ENCODE results near the gene PAX3. TPM values are rescaled to one million over a fixed set of nuclear protein-coding genes. Genes with fewer than 3 reads are reported as not detected.

The PAX3 gene
- polyA plus RNA-seq, 1 donor from 2014 or later, result not detected

DNA sequence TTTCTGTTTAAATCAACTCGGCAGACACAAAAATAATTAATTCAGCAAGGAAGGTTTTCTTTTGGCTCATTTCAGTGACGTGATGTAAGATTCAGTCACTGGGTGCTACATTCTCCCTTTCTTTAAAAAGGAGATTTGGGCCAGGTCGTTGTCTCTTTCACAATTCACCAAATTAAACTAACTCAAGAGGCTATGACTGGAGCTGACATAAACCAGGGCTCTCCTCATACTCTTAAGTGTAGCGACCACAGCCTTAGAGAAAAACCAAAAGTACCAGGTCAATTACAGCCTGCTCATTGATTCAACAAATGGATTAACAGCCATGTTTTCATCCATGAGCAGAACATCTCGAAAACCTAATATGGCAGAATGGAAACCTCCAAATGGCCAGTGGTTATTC lies 85.7 kb downstream of the PAX3 start:
- no peaks in the 10 kb centered on the region for H3K9me3 Mint-ChIP-seq
- H3K27me3 Mint-ChIP-seq, result no peaks in the 10 kb centered on the region
- no peak overlapping the region for H3K4me3 Mint-ChIP-seq
- no peaks in the 10 kb centered on the region for H3K4me1 Mint-ChIP-seq
- no peaks in the 10 kb centered on the region for H3K36me3 Mint-ChIP-seq
- H3K27ac Mint-ChIP-seq, result no peak overlapping the region

DNA sequence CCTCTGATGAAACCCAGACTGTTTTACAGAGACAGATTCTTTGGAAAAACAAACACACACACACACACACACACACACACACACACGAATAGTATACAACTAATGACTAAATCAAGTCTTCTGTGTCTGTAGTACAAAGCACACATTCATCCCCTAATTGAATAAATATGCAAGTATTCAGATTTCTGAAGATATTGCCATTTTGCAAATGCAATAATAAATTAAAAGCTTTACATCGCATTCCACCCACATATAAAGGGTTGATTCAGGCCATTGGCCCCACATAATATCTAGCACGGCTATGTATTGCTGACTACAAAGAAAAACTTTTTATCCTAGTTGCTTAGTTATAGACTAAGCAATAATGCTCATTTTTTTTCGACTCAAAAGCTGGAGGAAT lies 86.2 kb downstream of the PAX3 start:
- Mint-ChIP-seq H3K27me3 (no peaks in the 10 kb centered on the region), H3K9me3 (no peaks in the 10 kb centered on the region), H3K36me3 (no peaks in the 10 kb centered on the region), H3K27ac (no peak overlapping the region), H3K4me3 (no peak overlapping the region), H3K4me1 (no peaks in the 10 kb centered on the region)

DNA sequence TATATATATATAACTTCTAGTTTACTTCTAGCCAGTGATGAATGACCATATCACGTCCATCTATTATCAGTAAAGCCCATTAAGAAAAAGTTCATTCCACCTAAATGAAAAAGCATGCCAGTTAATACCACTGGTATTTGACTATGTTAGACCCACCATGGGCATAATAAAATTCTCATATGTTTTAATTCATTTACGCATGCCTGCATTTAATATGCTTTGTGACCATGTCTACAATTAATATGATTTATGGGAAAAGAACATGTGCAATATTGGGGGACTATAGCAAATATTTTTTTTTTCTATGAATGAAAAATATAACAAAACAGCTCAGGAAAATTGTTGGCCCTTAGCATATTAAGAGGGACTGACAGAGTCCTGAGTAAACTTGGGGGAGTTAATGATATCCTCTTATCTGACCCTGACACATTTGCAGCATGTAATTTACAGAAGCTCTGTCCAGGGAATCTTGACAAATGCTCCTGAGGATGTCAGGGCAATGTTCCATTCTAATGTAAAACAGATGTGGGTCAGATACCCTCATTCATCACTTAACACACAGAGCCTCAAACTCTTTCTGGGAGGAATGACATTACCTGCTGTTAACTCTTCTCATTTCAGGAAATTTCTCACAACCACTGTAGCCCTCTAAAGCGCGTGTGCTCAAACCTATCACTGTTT lies 90.6 kb downstream of the PAX3 start:
- H3K4me1 Mint-ChIP-seq, result no peaks in the 10 kb centered on the region
- H3K27me3 Mint-ChIP-seq, result no peaks in the 10 kb centered on the region
- no peak overlapping the region for H3K4me3 Mint-ChIP-seq
- no peak overlapping the region for H3K27ac Mint-ChIP-seq
- no peaks in the 10 kb centered on the region for H3K36me3 Mint-ChIP-seq
- no peaks in the 10 kb centered on the region for H3K9me3 Mint-ChIP-seq

DNA sequence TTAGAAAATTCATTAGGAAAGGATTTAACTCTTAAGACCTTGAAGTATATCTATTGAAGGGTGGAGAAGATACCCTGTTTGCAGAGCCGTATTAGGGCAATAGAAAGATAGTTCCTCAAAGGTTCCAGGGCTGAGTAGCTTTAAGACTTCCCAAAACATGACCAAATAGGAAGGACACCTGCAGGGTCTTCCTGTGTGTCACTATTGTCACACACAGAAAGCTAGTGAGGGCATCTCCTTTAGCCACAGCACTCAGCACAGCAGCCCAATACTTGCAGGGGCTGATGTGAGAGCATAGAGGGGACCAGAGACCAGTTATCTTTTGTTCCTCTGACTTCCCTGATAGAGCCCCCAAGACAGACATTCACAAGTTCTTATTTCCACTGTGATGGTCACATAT lies 93.7 kb downstream of the PAX3 start:
- no peaks in the 10 kb centered on the region for H3K36me3 Mint-ChIP-seq
- no peak overlapping the region for H3K4me3 Mint-ChIP-seq
- peaks cover 0 to 1% (median 0%) of the 10 kb centered on the region in 3 donors for H3K9me3 Mint-ChIP-seq
- H3K27me3 Mint-ChIP-seq, result no peaks in the 10 kb centered on the region
- no peaks in the 10 kb centered on the region for H3K4me1 Mint-ChIP-seq
- H3K27ac Mint-ChIP-seq, result no peak overlapping the region

DNA sequence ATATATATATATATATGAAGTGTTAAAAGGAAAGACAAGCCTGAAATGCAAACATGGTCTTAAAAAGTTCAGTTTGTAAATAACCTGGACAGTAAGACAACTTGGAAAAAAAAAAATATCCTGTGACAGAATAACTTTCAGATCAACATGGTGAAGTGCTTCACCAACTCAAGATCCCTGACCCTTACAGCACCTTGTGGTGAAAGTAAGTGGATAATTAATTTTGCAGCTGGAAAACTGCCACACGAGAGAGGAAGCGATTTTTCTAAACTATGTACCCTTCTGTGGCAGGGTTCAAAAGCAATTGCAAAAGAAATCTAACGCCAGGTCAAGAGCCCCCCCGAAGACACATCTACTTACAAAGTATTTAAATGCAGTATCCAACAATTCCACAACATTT lies 95.8 kb downstream of the PAX3 start:
- Mint-ChIP-seq H3K36me3 (no peaks in the 10 kb centered on the region), H3K4me1 (no peaks in the 10 kb centered on the region), H3K9me3 (peaks cover 0 to 1% (median 0%) of the 10 kb centered on the region in 3 donors), H3K27me3 (no peaks in the 10 kb centered on the region), H3K4me3 (no peak overlapping the region), H3K27ac (no peak overlapping the region)

DNA sequence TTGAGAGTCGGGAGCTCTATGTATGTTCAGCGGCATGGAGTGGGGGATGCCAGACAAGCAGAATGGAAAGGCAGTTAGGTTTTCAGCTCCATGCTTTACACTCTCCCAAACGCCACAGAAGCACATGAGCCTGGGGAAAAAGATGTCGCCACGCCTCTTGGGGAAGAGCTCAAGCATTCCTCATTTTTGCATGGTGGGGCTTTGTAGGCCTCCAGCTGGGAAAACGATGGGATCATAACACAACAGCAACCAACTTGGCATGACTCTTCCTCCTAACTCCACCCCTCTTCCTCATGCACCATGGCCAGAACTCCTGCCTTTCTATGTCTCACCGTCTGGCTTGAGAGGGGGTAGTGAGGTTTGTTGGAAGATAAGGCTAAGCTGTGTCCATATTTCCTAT lies 102.6 kb downstream of the PAX3 start:
- H3K9me3 Mint-ChIP-seq, result peaks cover 0 to 3% (median 3%) of the 10 kb centered on the region in 3 donors
- H3K4me3 Mint-ChIP-seq, result no peak overlapping the region
- H3K4me1 Mint-ChIP-seq, result peaks cover 0 to 2% (median 0%) of the 10 kb centered on the region in 3 donors
- H3K36me3 Mint-ChIP-seq, result no peaks in the 10 kb centered on the region
- no peak overlapping the region for H3K27ac Mint-ChIP-seq
- peaks cover 2% of the 10 kb centered on the region for H3K27me3 Mint-ChIP-seq

DNA sequence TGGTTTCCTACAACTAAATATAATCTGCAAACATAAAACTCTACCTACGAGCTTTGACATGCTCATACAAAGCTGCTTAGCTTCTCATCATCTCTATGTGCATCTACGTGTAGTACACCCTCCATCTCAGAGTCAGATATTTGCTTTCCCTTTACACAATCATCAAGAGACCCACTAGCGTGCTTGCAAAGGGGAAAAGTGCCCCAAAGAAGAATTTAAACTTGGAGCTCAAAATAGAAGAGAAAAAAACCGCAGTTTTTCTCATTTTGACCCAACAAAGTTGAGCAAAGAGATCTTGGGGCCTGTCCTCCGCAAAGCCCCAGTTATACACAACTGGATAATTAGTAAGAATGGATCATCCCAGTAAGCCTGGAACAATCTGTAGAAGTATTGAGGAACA lies 104.1 kb downstream of the PAX3 start:
- Mint-ChIP-seq H3K27ac (no peak overlapping the region), H3K4me1 (peaks cover 0 to 2% (median 0%) of the 10 kb centered on the region in 3 donors), H3K4me3 (no peak overlapping the region), H3K36me3 (no peaks in the 10 kb centered on the region), H3K27me3 (peaks cover 7% of the 10 kb centered on the region), H3K9me3 (peaks cover 0 to 5% (median 3%) of the 10 kb centered on the region in 3 donors)

DNA sequence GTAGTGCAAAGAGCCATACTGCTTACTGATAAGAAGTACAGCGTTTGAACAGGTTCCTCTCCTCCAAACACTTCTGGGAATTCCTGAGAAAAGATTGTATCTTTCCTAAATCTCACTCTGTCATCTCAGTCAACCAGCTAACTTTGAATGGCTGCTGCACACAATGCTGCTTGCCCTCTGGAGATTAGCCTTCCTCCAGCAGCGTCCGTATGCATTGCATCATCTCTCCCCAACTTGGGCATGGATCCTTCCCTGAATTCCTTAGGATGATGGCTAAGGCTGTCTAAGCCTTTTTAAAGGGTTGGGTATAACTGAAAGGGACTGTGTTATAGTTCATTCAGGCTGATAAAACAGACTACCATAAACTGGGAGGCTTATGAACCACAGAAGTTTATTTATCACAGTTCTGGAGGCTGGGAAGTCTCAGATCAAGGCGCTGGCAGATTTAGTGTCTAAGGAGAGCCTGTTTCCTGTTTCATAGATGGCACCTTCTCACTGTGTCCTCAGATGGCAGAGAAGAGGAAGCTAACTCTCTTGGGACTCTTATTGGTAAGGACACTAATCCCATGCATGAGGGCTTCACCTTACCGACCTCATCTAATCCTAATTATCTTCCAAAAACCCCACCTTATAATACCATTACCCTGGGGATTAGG lies 105.3 kb downstream of the PAX3 start:
- Mint-ChIP-seq H3K4me3 (no peak overlapping the region), H3K4me1 (peaks cover 0 to 3% (median 0%) of the 10 kb centered on the region in 3 donors), H3K27ac (no peak overlapping the region), H3K36me3 (no peaks in the 10 kb centered on the region), H3K27me3 (peaks cover 10% of the 10 kb centered on the region), H3K9me3 (peaks cover 0 to 8% (median 3%) of the 10 kb centered on the region in 3 donors)

DNA sequence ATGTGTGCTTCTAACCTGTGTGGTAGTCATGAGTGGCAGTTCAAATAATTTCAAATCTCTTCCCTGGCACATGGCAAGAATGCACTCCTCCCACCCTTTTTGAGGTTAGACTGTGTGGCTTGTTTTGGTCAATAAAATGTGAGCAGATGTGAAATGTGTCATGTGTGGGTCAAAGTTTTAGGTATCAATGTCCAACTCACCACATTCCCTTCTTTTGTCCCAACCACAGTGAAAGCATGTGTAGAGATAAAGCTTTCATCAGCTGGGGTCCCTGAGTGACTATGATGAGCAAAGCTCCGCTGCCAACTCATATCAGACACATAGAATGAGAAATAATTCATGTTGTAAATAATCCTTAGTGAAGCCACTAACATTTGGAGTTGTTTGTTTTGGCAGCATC lies 118.2 kb downstream of the PAX3 start:
- H3K4me3 Mint-ChIP-seq, result no peak overlapping the region
- H3K27ac Mint-ChIP-seq, result no peak overlapping the region
- no peaks in the 10 kb centered on the region for H3K4me1 Mint-ChIP-seq
- H3K9me3 Mint-ChIP-seq, result peaks cover 0 to 4% (median 1%) of the 10 kb centered on the region in 3 donors
- no peaks in the 10 kb centered on the region for H3K27me3 Mint-ChIP-seq
- H3K36me3 Mint-ChIP-seq, result no peaks in the 10 kb centered on the region

DNA sequence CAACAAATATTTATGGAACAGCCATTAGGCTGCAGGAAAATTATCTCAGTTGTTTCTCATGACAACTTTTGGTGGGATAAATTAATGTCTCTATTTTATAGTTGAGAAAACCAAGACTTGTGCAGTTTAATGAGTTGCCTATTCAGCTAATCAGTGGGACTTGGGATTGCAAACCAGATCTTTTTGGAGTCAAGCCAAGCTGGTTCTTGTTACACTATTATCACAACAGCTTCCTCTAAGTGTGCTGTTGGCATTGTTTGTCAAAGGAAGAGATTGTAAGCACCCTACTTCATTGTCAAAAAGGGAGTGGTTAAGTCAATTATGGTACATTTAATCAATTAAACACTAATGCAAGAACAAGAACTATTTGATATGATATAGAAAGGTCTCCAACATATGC lies 119.2 kb downstream of the PAX3 start:
- Mint-ChIP-seq H3K4me1 (no peaks in the 10 kb centered on the region), H3K36me3 (no peaks in the 10 kb centered on the region), H3K4me3 (peak overlapping the region in 1 of 4 donors; percentile 49), H3K9me3 (peaks cover 0 to 4% (median 2%) of the 10 kb centered on the region in 3 donors), H3K27ac (no peak overlapping the region), H3K27me3 (peaks cover 2% of the 10 kb centered on the region)

DNA sequence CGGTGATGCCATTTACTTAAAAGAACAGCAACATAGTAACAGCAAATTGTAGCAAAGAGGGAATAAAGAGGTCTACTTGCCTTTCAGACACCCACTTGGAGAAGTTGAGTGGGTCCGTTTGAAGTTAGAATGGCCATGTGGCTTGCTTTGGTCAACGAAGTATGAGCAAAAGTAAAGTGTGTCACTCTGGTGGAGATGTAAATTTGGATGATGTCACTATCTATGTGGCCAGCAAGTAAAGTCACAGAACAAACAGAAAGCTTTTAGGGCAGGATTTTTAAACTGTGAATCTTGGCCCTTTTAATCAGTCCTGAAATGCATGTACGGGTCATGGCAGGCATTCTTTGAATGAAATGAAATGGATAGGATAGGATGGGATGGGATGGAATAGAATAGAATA lies 120.3 kb downstream of the PAX3 start:
- H3K9me3 Mint-ChIP-seq, result peaks cover 0 to 4% (median 3%) of the 10 kb centered on the region in 3 donors
- peaks cover 2% of the 10 kb centered on the region for H3K27me3 Mint-ChIP-seq
- no peaks in the 10 kb centered on the region for H3K4me1 Mint-ChIP-seq
- no peak overlapping the region for H3K4me3 Mint-ChIP-seq
- H3K36me3 Mint-ChIP-seq, result peaks cover 1% of the 10 kb centered on the region
- no peak overlapping the region for H3K27ac Mint-ChIP-seq

DNA sequence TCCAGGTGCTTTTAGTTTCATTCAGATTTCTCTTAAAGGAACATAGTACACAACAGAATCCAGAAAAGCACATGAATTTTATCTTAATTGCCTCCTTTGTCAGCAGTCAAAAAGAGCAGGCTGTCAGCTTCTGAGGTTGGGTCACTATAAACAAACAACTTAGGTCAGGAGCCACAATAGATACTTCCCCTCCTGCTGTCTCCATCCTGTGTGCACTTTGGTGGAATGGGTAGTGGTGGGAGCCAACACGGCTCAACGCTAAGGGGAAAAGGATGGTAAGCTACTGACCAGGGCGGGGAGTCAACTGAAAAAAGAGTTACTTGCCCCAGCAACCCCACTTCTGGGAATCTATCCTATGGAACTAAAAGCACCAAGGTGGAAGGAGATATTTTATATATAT lies 121.9 kb downstream of the PAX3 start:
- peaks cover 2% of the 10 kb centered on the region for H3K27me3 Mint-ChIP-seq
- peaks cover 1% of the 10 kb centered on the region for H3K36me3 Mint-ChIP-seq
- H3K9me3 Mint-ChIP-seq, result peaks cover under 1 to 4% (median 3%) of the 10 kb centered on the region in 3 donors
- no peak overlapping the region for H3K27ac Mint-ChIP-seq
- no peaks in the 10 kb centered on the region for H3K4me1 Mint-ChIP-seq
- H3K4me3 Mint-ChIP-seq, result no peak overlapping the region

DNA sequence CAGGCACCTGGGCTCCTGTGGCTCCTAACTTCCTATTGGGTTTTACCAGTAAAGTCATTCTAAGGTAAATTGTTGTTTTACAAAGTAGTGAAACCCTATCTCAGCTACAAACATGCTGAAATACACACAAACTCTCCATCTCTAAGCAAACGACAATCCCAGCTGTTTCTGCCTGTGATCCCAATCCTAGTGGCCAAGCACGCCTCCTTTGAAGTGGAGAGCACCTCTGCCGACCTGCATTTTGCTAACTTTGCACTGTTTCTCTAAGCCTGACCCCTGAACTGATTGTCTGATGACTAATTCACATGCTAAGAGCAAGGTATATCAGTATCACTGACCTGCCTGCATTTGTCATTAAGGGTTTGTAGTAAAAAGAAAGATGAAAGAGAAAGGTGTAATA lies 124.3 kb downstream of the PAX3 start:
- Mint-ChIP-seq H3K27ac (no peak overlapping the region), H3K4me1 (no peaks in the 10 kb centered on the region), H3K4me3 (no peak overlapping the region), H3K27me3 (peaks cover 2% of the 10 kb centered on the region), H3K36me3 (peaks cover 1% of the 10 kb centered on the region), H3K9me3 (peaks cover 2 to 8% (median 3%) of the 10 kb centered on the region in 3 donors)

DNA sequence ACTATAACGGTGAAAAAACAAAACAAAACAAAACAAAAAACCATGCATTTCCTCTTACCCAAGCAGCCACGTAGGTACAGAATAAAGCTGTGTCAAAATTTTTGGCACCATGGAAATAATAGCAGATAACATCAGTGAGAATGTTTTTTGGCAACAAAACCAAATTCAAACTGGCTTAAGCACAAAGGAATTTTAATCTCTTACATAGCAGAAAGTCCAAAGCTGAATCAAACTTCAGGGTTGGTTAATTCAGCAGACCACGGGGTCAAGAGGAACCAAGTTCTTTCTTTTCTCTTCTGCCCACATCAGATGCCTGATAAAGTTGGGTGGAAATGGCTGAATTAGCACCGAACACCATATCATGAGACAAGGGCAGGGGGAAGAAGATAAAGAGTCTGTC lies 129.5 kb downstream of the PAX3 start:
- no peak overlapping the region for H3K4me3 Mint-ChIP-seq
- H3K27me3 Mint-ChIP-seq, result no peaks in the 10 kb centered on the region
- peak overlapping the region in 1 of 3 donors; percentile 36 for H3K27ac Mint-ChIP-seq
- no peaks in the 10 kb centered on the region for H3K36me3 Mint-ChIP-seq
- H3K9me3 Mint-ChIP-seq, result peaks cover 2 to 8% (median 8%) of the 10 kb centered on the region in 3 donors
- H3K4me1 Mint-ChIP-seq, result no peaks in the 10 kb centered on the region

DNA sequence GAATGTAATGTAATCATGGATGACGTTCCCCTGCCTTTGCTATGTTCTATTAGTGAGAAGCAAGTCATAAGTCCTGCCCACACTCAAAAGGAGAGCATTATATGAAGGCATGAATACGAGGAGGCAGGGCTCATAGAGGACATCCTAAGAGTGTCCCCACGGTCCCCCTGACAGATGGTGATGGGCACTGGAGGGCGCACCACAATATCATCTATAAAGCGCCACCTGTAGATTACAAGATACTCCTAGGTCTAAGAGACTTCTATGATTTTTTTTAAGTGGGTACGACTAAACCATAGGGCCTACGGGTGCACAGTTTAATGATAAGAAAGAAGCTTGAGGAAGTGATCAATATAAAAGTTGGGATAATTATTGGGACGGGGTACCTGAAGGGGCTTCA lies 131.0 kb downstream of the PAX3 start:
- Mint-ChIP-seq H3K27ac (no peak overlapping the region), H3K36me3 (no peaks in the 10 kb centered on the region), H3K9me3 (peaks cover 2 to 10% (median 8%) of the 10 kb centered on the region in 3 donors), H3K27me3 (no peaks in the 10 kb centered on the region), H3K4me1 (no peaks in the 10 kb centered on the region), H3K4me3 (no peak overlapping the region)

DNA sequence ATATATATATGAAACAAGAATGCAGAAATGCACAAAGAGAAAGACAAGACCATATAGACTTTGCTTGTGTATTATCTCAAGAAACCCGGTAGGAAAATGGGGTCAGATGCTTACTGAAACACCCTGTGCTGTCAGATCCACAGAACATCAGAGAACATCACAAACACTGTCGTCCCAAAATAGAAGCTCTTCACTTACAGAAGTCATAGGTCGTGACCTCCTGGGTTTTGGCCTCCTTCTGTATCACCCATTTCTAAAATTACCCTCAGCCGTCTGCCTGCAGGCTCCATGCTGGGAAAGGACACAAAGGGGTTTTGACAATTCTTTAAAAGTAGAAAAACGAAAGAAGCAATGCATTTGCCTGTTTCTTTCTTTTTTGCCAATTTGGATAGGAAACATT lies 137.9 kb downstream of the PAX3 start:
- Mint-ChIP-seq H3K4me1 (no peaks in the 10 kb centered on the region), H3K9me3 (peaks cover 0 to 3% (median 0%) of the 10 kb centered on the region in 3 donors), H3K4me3 (no peak overlapping the region), H3K36me3 (peaks cover 2% of the 10 kb centered on the region), H3K27me3 (peaks cover 5% of the 10 kb centered on the region), H3K27ac (no peak overlapping the region)
